Retina (tissue), 1 donor: Measurements from ENCODE around the gene TMEM131.
"Not testable (repeated sequence)": the region's sequence is repeated elsewhere in the genome, so short reads cannot be mapped to it uniquely, and the experiment has no call there.

Experiments used
- DNase-seq: peaks from one replicate; pipeline ENCODE4 v3.0.0-alpha.2; 2016

The TMEM131 gene

GRCh38 chr2:97718051-97718882, 277.5 kb downstream of the TMEM131 start:
- DNase-seq, result no peak

DNA sequence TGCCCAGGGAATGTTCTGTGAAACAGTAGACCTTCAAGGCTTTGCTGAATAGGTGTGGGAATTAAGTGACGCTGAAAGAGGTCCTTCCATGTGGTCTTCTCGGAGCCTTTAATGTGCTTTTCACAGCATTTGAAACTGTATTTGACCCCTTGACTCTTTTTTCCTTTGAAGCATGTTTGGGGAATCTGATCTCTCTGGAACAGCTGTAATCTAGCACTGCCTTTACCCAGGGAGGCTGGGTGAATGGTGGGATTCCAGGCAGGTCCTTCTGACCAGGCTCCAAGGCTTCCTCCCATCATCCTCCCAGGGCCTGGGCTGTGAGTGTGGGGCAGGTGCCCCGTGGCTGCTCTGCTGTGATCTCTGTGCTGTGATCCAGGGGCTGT, 278.1 kb downstream of the TMEM131 start:
- DNase-seq, result no peak

DNA sequence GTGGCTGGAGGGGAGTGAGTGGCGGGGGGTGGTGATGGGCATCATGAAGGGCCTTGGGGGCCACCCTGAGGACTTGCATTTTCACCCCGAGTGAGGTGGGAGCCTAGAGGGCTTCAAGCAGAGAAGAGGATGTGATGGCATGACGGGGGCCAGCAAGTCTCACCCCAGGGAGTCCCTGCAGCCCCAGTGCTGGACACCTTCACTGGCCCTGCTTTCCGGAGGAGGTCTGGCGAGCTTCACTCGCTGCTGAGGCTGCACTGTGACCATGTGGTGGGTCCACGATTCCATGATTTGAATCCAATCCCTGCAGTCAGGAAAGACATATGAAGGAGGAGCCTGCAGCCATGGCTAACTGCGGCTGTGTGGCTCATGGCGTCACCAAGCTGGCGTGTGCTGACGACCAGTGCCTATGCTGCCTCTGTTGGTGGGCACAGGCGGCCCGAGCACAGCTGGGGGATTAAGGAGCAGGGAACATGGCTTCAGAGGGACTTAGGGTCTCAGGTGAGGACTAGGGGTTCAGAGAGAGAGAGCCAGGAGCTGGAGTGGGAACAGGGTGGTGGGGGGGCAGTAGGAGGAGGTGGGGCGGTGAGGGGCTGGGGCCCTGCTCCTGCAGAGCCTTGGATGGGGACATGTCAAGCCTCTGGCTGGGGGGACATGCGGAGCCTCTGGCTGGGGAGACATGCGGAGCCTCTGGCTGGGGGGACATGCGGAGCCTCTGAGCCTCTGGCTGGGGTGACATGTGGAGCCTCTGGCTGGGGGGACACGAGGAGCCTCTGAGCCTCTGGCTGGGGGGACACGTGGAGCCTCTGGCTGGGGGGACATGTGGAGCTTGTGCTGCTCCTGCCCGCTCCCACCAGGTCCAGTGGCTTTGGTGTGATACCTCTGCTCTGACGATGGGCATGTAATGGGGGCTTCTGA, 278.8 kb downstream of the TMEM131 start:
- DNase-seq, result no peak

DNA sequence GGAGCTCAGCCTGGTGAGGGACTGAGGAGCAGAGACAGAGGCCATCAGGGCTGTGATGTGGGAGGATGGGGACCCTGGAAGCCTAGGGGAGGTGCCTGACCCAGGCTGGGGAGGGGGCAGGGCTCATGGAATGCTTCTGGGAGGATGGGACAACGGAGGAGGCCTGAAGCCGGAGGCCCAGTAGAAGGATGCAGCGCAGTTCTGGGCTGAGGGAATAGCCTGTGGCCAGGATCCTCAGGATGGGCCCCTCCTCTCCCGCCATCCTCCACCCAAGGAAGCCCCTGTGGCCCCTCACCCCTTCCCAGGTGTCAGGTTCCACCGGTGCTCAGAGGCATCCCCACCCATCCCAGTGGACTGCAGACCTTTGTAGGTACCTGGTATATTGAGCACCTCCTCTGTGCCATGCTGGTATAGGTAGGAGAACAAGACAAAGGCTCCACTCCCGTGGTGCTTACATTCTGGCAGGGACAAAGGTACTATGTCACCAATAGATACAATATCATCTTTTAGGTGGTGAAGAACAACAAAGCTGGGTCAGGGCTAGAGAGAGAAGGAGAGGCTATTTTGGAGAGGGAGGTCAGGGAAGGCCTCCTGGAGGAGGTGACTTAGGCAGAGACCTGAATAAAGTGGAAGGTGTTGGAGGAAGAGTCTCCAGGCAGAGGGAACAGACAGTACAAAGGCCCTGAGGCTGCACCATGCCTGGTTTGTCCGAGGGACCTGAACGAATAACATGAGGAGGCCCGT, 279.6 kb downstream of the TMEM131 start:
- DNase-seq, result no peak

DNA sequence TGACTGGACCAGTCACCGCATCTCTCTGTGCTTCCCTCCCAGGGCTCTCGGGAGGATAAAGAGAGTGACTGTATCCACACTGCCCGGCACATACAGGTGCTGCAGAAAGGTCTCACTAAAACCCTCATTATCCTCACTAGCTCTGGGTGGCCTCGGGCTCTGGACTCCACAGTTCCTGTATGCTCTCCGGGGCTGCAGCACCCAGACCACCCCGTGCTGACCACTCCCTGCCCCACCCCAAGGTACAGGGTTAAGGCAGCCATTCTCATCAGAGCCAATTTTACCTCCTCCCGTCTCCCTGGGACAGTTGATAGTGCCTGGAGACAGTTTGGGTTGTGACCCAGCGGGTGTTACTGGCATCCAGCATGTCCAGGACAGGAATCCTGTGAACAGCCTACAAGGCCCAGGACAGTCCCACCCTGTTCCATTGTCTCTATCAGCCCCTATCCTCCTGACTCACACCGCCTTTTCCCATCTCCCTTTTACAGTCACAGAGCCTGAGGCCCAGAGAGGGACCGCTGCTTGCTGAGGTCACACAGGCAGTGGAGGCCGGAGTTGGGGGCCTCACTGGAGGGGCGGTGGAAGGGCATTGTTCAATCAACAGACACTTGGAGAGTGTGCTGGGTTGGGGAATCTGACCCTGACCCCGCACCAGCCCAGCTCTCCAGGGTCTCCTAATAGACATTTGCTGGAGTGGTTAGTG, 280.6 kb downstream of the TMEM131 start:
- DNase-seq, result no peak

GRCh38 chr2:97714084-97714949, 281.4 kb downstream of the TMEM131 start:
- DNase-seq, result no peak

- DNase-seq, result no peak
Observed at GRCh38 chr2:97713296-97714083, 282.3 kb downstream of the TMEM131 start, which contains the start of gene ZAP70. Gene ZAP70 (plus strand): TSS chr2:97713576. CDS start chr2:97724037, 10,461 bp downstream.

DNA sequence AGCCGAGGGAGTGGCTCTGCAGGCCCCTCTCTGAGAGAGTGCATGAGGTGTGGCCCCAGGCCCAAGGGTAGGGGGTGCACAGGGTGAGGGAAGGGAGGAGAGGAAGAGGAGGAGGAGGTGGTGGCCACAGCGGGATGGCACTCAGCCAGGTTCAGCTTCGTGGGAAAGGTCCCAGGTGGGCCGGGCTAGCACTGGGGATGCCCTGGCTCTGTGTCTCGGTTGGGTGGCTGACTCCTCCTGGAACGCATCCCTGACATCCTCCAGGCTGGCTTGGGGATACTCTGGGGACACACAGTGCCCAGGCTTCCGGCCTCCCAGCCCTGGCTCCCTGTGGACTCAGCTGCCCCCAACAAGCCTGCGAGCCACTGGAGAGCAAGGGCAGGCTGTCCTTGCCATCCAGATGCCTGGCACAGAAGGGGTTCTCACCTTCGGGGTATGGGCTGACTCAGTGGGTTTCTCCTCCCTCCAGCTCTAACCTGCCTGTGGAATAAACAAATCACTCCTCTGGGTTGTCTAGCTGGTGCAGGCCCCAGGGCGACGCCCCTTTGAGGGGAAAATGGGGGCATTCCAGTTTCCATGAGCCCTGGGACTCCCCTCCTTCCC, 283.0 kb downstream of the TMEM131 start:
- DNase-seq, result no peak

DNA sequence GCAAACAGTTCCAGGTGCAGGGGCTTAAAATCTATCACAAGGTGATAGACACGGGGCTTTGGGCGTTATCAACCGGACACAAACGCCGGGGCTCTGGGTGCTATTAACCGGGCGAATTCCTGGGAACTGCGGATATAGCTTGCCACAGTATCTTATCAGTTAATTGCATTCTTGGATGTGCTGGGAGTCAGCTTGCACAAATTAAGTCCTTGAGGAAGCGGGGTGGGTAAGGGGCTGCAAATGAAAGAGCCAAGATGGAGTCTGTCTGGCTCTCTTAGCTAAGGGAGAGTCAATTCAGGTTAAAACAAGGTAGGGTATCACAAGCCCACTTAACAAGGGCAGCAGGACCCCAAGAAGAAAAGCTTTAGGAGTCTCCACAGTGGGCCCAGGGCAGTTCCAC, 283.6 kb downstream of the TMEM131 start:
- not testable (repeated sequence) for DNase-seq

- DNase-seq, result no peak
Observed at GRCh38 chr2:97711394-97711711, 284.4 kb downstream of the TMEM131 start.

- DNase-seq, result no peak
Observed at GRCh38 chr2:97708608-97709007, 287.1 kb downstream of the TMEM131 start.

DNA sequence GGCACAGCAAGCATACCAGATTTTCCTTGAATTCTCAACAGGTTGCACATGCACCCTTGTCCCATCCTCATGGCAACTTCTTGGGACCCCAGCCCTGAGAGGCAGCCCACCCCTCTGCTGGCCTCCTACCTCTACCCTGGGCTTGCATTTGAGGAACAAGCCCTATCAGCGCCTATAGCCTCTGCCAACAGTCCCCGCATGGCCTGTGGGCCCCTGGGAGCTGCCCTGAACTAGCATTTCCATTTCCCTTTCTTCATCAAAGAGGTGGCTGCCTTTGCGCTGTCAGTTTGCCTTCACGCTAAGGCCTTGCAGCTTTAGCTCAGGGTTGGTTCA, 287.7 kb downstream of the TMEM131 start:
- DNase-seq, result no peak

- no peak for DNase-seq
Observed at GRCh38 chr2:97707362-97708047, 288.2 kb downstream of the TMEM131 start.

DNA sequence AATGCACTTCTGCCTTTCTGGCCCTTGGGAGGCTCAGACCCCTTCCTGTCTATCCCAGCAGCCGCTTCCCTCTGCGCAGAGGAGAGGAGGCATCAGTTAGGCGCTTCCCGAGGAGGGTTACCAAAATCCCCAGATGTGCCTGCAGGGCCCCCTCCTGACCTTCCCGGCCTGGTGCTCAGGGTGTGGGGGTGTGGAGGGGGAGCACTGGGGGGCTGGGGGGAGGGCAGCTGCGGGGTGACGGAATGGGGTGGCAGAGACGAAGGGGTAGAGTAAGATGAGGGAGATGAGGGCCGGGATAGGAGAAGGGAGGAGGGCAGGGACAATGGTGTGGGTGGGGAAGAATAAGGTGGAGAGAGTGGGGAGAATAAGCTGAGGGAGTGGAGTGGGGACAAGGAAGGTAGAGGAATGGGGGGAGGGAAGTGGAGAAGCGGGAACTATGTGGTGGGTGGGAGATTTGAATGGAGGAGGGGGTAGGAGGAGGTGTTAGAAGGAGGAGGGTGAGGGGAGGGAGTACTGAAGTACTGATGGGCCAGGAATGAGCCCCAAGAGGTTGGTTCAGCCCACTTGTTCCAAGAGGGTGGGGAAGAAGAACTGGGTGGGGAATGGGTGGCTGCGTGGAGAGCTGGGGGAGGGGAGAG, 288.9 kb downstream of the TMEM131 start:
- no peak for DNase-seq
